ENCODE measurements around the gene AK4. TPM values are rescaled to one million over a fixed set of nuclear protein-coding genes. Genes with fewer than 3 reads are reported as not detected.

AK4 gene
- total RNA-seq, 6 experiments from 2014 or later, result 108 to 171 (median 123) TPM

DNA sequence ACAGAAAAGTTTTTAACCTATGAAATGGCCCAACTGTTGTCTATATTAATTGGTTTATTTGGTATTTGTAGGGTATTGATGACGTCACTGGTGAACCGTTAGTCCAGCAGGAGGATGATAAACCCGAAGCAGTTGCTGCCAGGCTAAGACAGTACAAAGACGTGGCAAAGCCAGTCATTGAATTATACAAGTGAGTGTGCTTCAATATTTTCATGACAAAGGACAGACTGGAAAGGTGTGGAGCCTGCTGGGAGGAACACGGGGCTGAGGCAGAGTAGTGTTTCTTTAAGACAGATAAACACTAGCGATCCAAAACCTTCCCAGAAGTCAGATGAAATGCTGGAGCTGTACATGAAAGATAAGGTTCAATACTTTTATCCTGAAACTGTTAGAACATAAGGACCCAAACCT, 76.7 kb downstream of the AK4 start:
- H3K27ac ChIP-seq, result no peak overlapping the region

DNA sequence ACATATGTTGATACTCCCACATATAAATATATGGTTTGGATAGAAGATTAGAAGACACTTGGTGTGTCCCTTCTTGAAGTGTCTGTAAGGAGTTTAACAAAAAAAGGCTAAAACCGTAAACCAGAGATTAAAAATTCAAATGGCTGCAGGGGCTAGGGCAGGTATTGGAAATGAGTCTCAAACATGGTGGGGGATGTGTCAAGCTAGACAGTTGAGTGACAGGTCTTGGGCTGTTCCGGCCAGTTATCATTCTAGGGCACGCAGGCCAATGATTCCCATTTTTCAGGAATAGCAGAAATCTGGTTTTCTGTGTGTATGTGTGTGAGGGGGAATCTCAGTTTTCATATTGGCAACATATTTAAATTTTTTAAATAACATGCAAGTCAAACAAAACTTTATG, 77.2 kb downstream of the AK4 start:
- ATAC-seq, result no peak
- no peak overlapping the region for H3K4me3 ChIP-seq
- peaks cover 0 to 31% (median 5%) of the 10 kb centered on the region in 4 donors for H3K36me3 ChIP-seq
- no peak for DNase-seq
- H3K27me3 ChIP-seq, result no peaks in the 10 kb centered on the region
- no peaks in the 10 kb centered on the region for H3K4me1 ChIP-seq
- H3K27ac ChIP-seq, result no peak overlapping the region
- TF ChIP-seq, protein P1, sequence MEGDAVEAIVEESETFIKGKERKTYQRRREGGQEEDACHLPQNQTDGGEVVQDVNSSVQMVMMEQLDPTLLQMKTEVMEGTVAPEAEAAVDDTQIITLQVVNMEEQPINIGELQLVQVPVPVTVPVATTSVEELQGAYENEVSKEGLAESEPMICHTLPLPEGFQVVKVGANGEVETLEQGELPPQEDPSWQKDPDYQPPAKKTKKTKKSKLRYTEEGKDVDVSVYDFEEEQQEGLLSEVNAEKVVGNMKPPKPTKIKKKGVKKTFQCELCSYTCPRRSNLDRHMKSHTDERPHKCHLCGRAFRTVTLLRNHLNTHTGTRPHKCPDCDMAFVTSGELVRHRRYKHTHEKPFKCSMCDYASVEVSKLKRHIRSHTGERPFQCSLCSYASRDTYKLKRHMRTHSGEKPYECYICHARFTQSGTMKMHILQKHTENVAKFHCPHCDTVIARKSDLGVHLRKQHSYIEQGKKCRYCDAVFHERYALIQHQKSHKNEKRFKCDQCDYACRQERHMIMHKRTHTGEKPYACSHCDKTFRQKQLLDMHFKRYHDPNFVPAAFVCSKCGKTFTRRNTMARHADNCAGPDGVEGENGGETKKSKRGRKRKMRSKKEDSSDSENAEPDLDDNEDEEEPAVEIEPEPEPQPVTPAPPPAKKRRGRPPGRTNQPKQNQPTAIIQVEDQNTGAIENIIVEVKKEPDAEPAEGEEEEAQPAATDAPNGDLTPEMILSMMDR (IDR thresholded peaks at IDR 0.05), result no peak
- no peak for TF ChIP-seq POLR2A (IDR thresholded peaks at IDR 0.05)
- 94% methylated on average over 3 of the region's 3 CpGs for WGBS (ENCODE audit: insufficient coverage, low coverage, low lambda C conversion rate, missing lambda C conversion rate)
- H3K9me3 ChIP-seq, result no peaks in the 10 kb centered on the region
- intact Hi-C loops (cut with DNase I), result no loop called here

More for the DNA sequence above, 76.7 kb downstream of the AK4 start:
- WGBS (ENCODE audit: insufficient coverage, low coverage, low lambda C conversion rate, missing lambda C conversion rate), result 84% methylated on average over 6 of the region's 6 CpGs
- no peaks in the 10 kb centered on the region for H3K27me3 ChIP-seq
- H3K36me3 ChIP-seq, result peaks cover 0 to 36% (median 7%) of the 10 kb centered on the region in 4 donors
- no peak overlapping the region for H3K4me3 ChIP-seq
- no peak for ATAC-seq
- no peak for TF ChIP-seq POLR2A (IDR thresholded peaks at IDR 0.05)
- TF ChIP-seq, protein P1 (IDR thresholded peaks at IDR 0.05), result no peak
- intact Hi-C loops (cut with DNase I), result no loop called here
- no peaks in the 10 kb centered on the region for H3K9me3 ChIP-seq
- DNase-seq, result no peak
- H3K4me1 ChIP-seq, result no peaks in the 10 kb centered on the region

DNA sequence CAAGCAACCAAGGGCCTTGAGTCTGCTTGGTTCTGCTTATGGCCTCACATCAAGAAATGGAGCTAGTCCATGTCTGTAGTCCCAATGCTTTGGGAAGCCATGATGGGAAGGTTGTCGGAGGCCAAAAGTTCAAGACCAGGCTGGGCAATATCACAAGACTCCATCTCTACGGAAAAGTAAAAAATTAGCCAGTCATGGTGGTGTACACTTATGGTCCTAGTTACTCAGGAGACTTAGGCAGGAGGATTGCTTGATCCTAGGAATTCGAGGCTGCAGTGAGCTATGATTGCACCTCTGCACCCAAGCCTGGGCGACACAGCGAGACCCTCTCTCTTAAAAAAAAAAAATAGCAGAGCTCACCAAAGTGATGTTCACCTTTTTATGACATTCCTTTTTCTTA, 81.2 kb downstream of the AK4 start:
- WGBS (ENCODE audit: insufficient coverage, low coverage, low lambda C conversion rate, missing lambda C conversion rate), result 91% methylated on average over 3 of the region's 5 CpGs

DNA sequence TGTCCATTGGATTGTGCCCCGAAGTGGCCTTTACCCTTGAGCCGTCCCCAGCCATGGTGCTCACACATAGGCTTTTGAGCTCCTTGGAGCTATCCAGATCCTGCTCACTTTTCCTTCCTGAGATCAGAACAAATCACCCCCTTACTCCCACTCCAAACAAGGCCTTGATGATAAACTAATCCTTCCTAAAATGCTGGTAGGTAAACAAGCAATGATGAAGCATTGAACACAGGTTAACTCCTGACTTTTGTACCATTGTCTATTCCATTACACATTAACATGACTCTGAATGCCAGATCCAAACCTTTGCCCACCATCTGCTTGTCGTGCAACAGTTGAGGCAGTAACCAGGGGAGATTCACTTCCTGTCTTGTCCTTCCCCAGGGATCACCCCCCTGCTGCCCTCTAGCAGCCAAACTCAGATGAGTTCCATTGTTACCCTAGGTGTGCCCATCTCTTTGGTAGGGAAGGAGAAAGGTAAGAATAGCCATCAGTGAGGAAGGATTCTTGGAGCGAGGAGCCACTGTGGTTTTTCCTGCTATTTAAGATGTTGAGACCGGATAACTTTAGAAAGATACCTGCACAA, 81.8 kb downstream of the AK4 start:
- intact Hi-C loops (cut with DNase I), result no loop called here
- Histone ChIP-seq H3K4me3 (no peak overlapping the region), H3K36me3 (peaks cover 0 to 18% (median 4%) of the 10 kb centered on the region in 4 donors), H3K9me3 (no peaks in the 10 kb centered on the region), H3K27ac (no peak overlapping the region), H3K27me3 (no peaks in the 10 kb centered on the region), H3K4me1 (no peaks in the 10 kb centered on the region)
- WGBS (ENCODE audit: insufficient coverage, low coverage, low lambda C conversion rate, missing lambda C conversion rate), result 78% methylated on average over 3 of the region's 5 CpGs
- no peak for DNase-seq
- no peak for TF ChIP-seq POLR2A (IDR thresholded peaks at IDR 0.05)
- TF ChIP-seq, protein P1 (IDR thresholded peaks at IDR 0.05), result no peak
- ATAC-seq, result peak in 1 of 4 donors; percentile 17

More for the DNA sequence above, 81.2 kb downstream of the AK4 start:
- Histone ChIP-seq H3K4me1 (no peaks in the 10 kb centered on the region), H3K9me3 (no peaks in the 10 kb centered on the region), H3K36me3 (peaks cover 0 to 21% (median 4%) of the 10 kb centered on the region in 4 donors), H3K27ac (no peak overlapping the region), H3K27me3 (no peaks in the 10 kb centered on the region), H3K4me3 (no peak overlapping the region)
- intact Hi-C loops (cut with DNase I), result no loop called here
- no peak for TF ChIP-seq POLR2A (IDR thresholded peaks at IDR 0.05)
- TF ChIP-seq, protein P1 (IDR thresholded peaks at IDR 0.05), result no peak
- ATAC-seq, result no peak
- no peak for DNase-seq
